Amygdala (tissue), 56 donors: Measurements from ENCODE around the gene KCND3.
A peak's percentile ranks its signal among the peaks of the same experiment; 100 is the strongest.

Experiments
- DNase-seq, 56 donors: peaks; one replicate each; lab custom pipeline; 2025; lab: John Stamatoyannopoulos, UW

The KCND3 gene

DNA sequence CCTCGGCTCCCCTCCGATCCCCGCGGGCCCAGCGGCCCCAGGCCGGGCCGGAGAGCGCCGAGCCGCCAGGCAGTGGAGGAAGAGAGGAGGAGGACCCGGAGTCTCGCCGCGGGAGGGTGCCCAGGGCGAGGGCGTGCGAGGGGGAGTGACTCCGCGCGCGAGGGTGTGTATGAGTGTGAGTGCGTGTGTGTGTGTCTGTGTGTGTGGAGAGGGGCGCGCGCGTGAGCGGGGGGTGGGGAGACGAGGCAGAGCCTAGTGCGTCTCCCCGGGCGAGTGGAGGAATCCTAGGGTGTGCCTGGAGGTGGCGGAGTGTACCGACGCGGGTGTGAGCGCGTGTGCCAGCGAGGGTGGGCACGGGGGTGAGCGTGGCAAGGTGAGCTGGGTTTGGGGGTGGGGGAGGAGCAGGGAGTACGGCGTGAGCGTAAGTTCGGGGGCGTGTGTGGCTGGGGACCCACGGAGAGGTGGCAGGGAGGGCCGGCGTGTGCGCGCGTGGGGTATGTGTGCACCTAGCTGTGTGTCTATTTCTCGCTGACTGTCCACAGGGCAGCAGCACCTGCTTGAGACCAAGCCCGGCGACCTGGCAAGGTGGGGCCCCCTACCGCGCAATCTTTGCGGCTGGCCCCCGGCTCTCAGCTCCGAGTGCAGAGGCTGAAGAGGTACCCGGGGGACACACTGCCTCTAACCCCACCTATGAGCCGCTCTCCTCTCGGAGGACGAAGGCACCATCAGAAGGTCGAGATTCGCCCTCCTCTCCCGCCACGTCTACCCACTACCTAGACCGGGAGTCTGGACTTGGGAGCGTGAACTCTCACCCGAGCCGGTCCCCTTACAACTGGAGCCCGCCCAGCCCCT is 784 bp upstream of the KCND3 start:
- DNase-seq, result peak in 22 of 56 donors; percentile 17 to 65 (median 34)

DNA sequence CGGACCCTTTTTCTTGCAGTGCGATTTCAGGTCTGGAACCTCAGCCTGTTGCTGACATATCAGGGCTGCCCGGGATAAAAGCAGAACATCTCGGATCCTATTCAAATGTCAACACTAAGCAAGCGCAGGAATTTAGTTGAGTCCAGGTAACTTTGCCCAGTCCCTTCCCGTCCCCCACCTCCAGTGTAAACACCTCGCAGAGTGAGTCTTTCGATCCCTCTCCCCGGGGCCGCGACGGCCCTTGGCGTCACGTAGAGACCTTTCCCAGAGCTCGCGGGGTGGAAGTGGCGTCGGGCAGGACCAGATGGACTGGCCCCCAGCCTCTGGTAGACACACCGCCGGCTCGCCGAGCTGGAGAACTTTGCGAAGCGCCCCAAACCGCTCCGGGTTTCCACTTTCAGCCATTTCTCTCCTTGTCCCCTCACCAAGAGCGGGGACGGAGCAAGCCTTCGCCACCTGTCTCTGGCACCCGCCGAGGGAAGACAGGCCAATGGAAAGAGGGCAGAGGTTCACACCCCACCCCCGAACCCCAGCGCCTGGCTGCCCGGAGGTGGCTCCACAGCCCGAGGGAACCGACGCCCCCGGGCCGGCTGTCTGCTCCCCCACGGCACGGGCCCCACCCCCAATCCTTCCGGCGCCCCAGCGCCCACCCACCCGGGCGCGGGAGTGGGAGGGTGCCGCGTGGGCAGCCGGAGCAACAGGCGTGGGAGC is 570 bp downstream of the KCND3 start:
- DNase-seq, result peak in 1 of 56 donors; percentile 56

- DNase-seq, result no peak
Observed at GRCh38 chr1:111988377-111988742, 1.1 kb downstream of the KCND3 start.

- peak in 1 of 56 donors; percentile 26 for DNase-seq
Observed at GRCh38 chr1:111987502-111987901, 2.0 kb downstream of the KCND3 start.

GRCh38 chr1:111983500-111983899 is 6.0 kb downstream of the KCND3 start:
- no peak for DNase-seq

DNA sequence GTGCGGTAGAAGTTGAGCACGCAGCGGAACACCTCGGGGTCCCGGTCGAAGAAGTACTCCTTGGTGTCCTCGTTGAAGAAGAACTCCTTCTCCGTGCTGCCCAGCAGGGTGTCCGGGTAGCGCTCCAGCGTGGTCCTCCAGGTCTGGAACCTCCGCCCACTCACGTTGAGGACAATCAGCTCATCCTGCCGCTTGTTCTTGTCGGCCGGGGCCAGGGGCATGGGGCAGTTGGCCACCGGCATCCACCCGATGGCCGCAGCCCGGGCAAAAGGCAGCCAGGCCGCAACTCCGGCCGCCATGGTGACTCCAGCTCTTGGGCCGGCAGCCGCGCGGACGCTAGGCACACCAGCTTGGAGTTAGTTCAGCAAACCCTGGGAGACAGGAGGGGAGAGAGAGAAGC is 7.0 kb downstream of the KCND3 start:
- DNase-seq, result no peak

GRCh38 chr1:111981871-111982270 is 7.6 kb downstream of the KCND3 start:
- DNase-seq, result no peak

GRCh38 chr1:111981090-111981489 is 8.4 kb downstream of the KCND3 start:
- no peak for DNase-seq

DNA sequence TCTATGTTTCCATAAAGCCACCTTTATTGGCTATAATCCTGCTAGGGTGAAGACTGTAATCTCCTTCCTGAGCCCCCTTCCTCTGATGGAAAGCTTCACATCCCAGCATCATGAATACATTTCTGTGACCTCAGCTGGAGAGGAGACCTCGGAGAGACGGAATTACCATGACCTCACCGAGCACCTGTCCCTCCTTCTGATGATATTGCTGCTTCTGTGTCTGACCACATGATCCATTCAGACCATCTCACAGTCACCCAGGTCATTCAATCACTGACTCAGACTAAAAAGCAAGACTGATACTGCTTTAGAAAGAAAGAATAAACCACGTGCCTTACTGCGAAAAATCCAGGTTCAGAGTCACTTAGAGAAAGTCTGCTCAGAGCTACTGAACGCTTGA is 8.8 kb downstream of the KCND3 start:
- no peak for DNase-seq

- no peak for DNase-seq
Observed at GRCh38 chr1:111978695-111979094, 10.8 kb downstream of the KCND3 start.

DNA sequence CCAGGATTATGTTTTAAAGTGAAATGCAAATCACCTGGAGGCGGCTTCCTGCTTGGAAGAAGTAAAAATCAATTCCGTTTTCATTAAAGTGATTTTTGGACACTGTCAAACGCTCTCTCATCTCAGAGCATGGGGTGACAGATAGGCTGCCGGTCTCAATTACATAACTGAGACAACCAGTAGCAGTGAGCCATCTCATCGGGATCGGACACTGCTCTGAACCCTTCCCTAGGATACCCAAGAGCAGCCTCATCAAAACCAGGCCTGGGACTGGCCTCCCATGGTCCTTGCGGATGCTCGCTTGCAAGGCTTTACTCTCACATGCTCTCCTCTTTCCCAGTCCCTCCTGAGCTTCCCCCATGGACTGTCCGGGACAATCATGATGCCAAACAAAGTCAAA is 12.1 kb downstream of the KCND3 start:
- no peak for DNase-seq

- DNase-seq, result no peak
Observed at GRCh38 chr1:111976842-111977241, 12.6 kb downstream of the KCND3 start.

GRCh38 chr1:111976332-111976731 is 13.1 kb downstream of the KCND3 start:
- no peak for DNase-seq

GRCh38 chr1:111973150-111973790 is 16.2 kb downstream of the KCND3 start:
- no peak for DNase-seq

GRCh38 chr1:111971396-111971795 is 18.1 kb downstream of the KCND3 start:
- no peak for DNase-seq

DNA sequence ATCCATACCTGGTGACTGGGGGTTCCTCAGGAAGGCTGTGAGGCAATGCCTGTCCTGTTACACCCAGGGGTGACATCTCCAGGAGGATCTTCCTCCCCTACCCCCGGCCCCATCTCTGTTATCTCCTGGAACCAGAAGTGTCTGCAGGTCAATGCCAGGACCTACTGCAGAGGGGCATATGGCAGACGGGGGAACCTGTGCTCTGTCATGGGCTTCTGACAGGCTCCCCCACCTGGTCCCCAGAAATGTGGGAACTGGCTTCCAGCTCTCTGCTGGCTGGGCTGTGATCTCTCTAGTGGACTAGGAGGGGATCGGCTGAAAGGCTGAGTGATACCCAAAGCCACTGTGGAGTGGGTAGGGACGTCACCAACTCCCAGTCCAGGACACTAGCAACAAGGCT is 21.0 kb downstream of the KCND3 start:
- DNase-seq, result no peak

DNA sequence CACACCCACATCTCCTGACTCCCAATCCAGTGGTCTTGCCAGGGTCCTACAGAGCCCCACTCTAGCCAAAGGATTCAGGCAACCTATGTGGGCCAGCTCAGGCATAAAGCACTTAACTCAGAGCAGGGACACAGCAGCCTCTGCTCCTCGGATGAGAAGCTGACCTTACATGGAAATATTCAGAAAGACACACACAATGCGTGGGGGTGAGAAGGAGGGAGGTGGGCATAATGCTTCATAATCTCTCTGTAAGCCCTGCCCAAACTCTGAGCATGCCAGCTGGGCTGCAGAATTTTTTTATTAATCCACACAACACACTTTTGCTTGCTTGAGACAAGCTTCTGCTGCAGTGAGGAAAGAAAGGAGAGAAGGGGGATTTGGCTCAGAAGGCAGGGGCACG is 21.6 kb downstream of the KCND3 start:
- DNase-seq, result peak in 1 of 56 donors; percentile 15

DNA sequence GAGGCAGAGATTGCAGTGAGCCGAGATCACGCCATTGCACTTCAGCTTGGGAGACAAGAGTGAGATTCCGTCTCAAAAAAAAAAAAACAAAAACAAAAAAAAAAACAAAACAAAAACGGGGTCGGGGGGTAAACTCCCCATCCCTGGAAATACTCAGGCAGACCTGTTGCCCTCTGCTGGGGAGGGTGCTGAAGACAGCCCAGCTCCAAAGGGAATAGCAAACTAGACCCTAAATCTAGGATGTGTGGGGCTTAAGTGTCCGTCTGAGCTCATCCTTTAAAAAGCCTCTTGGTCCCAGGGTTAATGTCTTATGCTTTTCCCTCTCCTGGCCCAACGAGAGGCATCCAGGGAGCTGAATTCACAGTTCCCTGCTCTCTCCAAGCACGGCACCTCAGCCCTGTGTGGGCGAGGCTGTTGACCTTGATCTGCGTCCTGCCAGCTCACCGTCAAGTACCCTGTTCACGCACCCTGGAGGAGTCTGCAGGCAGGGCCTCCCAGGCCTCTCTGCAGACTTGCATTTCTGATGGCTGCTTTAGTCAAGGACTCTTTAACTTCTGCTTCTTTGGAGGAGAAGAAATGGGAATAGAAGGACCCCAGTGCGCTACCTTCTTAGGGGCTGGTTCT is 22.3 kb downstream of the KCND3 start:
- DNase-seq, result no peak

DNA sequence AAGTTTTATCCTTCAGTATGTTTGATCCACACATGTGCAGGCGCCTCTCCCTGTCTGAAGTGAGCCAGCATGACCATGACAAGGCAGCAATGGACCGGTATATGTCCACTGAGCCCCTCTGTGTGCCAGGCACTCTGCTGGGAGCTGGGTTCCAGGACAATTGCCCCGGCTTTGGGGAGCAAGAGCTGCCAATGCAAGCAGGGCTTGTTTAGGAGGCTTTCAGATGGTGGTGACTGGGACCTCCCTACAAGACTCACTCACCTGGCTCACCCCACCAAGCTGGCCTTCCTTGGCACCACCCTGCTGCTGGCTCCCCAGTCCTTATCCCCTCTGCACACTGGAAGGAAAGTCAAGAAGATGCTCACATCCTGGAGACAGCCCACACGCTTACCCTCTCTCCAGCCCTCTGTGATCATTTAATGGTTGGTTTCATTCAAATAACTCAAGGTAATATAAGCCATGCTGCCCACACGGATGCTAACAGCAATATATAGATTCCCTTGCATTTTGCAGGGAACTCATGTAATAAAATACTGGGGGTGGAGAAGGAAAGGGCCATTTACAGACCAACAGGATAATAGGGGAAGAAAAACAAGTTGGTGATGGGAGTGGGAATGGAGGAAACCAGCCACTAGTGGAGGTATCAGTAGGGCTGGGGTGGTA is 23.6 kb downstream of the KCND3 start:
- DNase-seq, result no peak

DNA sequence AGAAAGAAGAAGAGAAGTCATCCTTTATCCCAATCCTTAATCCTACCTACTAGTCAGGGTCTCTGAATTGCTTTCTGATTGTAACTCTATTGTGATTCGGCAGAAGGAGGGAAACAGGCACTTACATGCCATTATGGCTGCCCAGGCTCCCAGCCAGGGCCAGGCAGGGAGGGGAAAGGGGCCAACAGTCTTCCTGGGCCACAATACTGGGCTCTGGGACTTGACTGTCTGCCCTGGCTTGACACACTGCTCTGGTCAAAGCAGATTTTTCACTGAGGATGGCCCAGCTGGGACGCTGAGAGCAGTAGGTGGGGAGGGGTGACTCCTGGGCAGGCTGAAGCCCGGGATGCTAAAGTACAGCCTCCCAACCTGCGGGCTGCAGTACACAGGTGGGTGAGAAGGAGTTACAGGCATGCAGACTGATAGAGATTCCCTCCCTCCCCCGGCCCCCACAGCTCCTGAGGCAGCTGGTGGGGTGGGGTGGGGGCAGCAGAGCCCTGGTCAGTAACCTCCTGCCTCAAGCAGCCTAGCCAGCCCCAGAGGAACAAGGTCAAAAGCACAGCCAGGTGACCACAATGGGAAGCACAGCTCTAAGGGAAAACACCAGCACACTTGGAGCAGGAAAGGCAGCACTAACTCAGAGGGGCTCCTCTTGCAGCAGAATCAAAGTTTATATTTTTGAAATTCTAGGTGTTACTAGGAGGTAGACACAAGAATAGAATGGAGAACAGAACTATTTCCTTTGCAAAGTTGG is 25.3 kb downstream of the KCND3 start:
- DNase-seq, result peak in 9 of 56 donors; percentile 8 to 23 (median 10)
